ENCODE measurements around the gene CLCNKB.
"Not testable (repeated sequence)": the region's sequence is repeated elsewhere in the genome, so short reads cannot be mapped to it uniquely, and the experiment has no call there.

The CLCNKB gene

GRCh38 chr1:15998929-15999328 lies 44.7 kb upstream of the CLCNKB start:
- no peak for ATAC-seq
- no peak for TF ChIP-seq CSDC2 (CRISPR knock-in tag; IDR thresholded peaks at IDR 0.05)
- no peak for TF ChIP-seq OSR1 (CRISPR knock-in tag; IDR thresholded peaks at IDR 0.05)
- TF ChIP-seq BACH2 (CRISPR knock-in tag; IDR thresholded peaks at IDR 0.05; ENCODE audit: borderline replicate concordance) = no peak
- no peak for TF ChIP-seq SNAI2 (CRISPR knock-in tag; IDR thresholded peaks at IDR 0.05)

DNA sequence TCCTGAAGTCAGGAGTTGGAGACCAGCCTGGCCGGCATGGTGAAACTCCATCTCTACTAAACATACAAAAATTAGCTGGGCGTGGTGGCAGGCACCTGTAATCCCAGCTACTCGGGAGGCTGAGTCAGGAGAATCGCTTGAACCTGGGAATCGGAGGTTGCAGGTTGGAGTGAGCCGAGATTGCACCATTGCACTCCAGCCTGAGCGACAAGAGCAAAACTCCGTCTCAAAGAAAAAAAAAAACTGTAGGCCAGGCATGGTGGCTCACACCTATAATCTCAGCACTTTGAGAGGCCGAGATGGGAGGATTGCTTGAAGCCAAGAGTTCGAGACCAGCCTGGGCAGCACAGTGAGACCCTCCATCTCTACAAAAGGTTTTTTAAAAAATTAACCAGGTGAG lies 42.3 kb upstream of the CLCNKB start:
- not testable (repeated sequence) for ATAC-seq

DNA sequence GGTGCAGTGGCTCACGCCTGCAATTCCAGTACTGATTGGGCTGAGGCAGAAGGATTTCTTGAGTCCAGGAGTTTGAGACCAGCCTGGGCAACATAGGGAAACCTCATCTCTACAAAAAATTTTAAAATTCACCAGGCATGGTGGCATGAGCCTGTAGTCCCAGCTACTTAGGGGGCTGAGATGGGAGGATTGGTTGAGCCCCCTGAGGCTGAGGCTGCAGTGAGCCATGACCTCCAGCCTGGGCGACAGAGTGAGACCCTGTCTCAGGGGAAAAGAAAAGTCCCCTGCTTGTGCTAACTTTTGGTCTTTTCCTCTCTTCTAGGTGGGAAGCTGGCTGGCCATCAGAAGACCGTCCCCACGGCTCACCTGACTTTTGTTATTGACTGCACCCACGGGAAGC lies 38.0 kb upstream of the CLCNKB start:
- TF ChIP-seq BACH2 (CRISPR knock-in tag; IDR thresholded peaks at IDR 0.05; ENCODE audit: borderline replicate concordance) (no peak), CSRNP3 (CRISPR knock-in tag; IDR thresholded peaks at IDR 0.05) (no peak), TOX (CRISPR knock-in tag; IDR thresholded peaks at IDR 0.05; ENCODE audit: borderline replicate concordance) (no peak), ZFP3 (CRISPR knock-in tag; IDR thresholded peaks at IDR 0.05) (no peak), TSHZ2 (CRISPR knock-in tag; IDR thresholded peaks at IDR 0.05) (no peak), ZNF565 (CRISPR knock-in tag; conservative IDR thresholded peaks at IDR 0.05; ENCODE audit: low read depth) (no peak), ZFP30 (CRISPR knock-in tag; IDR thresholded peaks at IDR 0.05) (no peak), OSR1 (CRISPR knock-in tag; IDR thresholded peaks at IDR 0.05) (no peak), ISL1 (CRISPR knock-in tag; IDR thresholded peaks at IDR 0.05) (no peak), RARB (CRISPR knock-in tag; IDR thresholded peaks at IDR 0.05) (no peak), CSDC2 (CRISPR knock-in tag; IDR thresholded peaks at IDR 0.05) (no peak), ARNTL (CRISPR knock-in tag; IDR thresholded peaks at IDR 0.05; ENCODE audit: borderline replicate concordance, low read depth) (no peak)
- TF ChIP-seq, protein P1, sequence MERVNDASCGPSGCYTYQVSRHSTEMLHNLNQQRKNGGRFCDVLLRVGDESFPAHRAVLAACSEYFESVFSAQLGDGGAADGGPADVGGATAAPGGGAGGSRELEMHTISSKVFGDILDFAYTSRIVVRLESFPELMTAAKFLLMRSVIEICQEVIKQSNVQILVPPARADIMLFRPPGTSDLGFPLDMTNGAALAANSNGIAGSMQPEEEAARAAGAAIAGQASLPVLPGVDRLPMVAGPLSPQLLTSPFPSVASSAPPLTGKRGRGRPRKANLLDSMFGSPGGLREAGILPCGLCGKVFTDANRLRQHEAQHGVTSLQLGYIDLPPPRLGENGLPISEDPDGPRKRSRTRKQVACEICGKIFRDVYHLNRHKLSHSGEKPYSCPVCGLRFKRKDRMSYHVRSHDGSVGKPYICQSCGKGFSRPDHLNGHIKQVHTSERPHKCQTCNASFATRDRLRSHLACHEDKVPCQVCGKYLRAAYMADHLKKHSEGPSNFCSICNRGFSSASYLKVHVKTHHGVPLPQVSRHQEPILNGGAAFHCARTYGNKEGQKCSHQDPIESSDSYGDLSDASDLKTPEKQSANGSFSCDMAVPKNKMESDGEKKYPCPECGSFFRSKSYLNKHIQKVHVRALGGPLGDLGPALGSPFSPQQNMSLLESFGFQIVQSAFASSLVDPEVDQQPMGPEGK (CRISPR knock-in tag; IDR thresholded peaks at IDR 0.05; ENCODE audit: borderline replicate concordance) = no peak
- ATAC-seq = no peak

GRCh38 chr1:16006010-16006409 lies 37.6 kb upstream of the CLCNKB start:
- no peak for TF ChIP-seq ARNTL (CRISPR knock-in tag; IDR thresholded peaks at IDR 0.05; ENCODE audit: borderline replicate concordance, low read depth)
- TF ChIP-seq BACH2 (CRISPR knock-in tag; IDR thresholded peaks at IDR 0.05; ENCODE audit: borderline replicate concordance) = no peak
- TF ChIP-seq ISL1 (CRISPR knock-in tag; IDR thresholded peaks at IDR 0.05) = no peak
- TF ChIP-seq, protein P1 (CRISPR knock-in tag; IDR thresholded peaks at IDR 0.05; ENCODE audit: borderline replicate concordance) = no peak
- no peak for TF ChIP-seq ZFP3 (CRISPR knock-in tag; IDR thresholded peaks at IDR 0.05)
- TF ChIP-seq ESRRG (CRISPR knock-in tag; IDR thresholded peaks at IDR 0.05) = no peak
- TF ChIP-seq ZNF70 (CRISPR knock-in tag; IDR thresholded peaks at IDR 0.05) = no peak
- TF ChIP-seq ZC3H10 (CRISPR knock-in tag; IDR thresholded peaks at IDR 0.05) = no peak
- TF ChIP-seq TOX (CRISPR knock-in tag; IDR thresholded peaks at IDR 0.05; ENCODE audit: borderline replicate concordance) = no peak
- no peak for TF ChIP-seq ZNF565 (CRISPR knock-in tag; conservative IDR thresholded peaks at IDR 0.05; ENCODE audit: low read depth)
- TF ChIP-seq CREB5 (CRISPR knock-in tag; IDR thresholded peaks at IDR 0.05; ENCODE audit: low read depth) = no peak
- no peak for TF ChIP-seq POU6F1 (CRISPR knock-in tag; IDR thresholded peaks at IDR 0.05; ENCODE audit: borderline replicate concordance, low read depth)
- no peak for TF ChIP-seq SNAI2 (CRISPR knock-in tag; IDR thresholded peaks at IDR 0.05)
- no peak for TF ChIP-seq TSHZ2 (CRISPR knock-in tag; IDR thresholded peaks at IDR 0.05)
- TF ChIP-seq PPARA (CRISPR knock-in tag; IDR thresholded peaks at IDR 0.05; ENCODE audit: borderline replicate concordance) = no peak
- TF ChIP-seq ZNF8 (CRISPR knock-in tag; IDR thresholded peaks at IDR 0.05) = no peak
- no peak for TF ChIP-seq GLIS3 (CRISPR knock-in tag; IDR thresholded peaks at IDR 0.05)
- TF ChIP-seq ZFP30 (CRISPR knock-in tag; IDR thresholded peaks at IDR 0.05) = no peak
- no peak for ATAC-seq
